ENCODE measurements around the gene RNF13. TPM values are rescaled to one million over a fixed set of nuclear protein-coding genes. Genes with fewer than 3 reads are reported as not detected.

RNF13 gene
- 64.3 and 78.3 TPM in 2 replicates for total RNA-seq

GRCh38 chr3:149812606-149813366 lies at the start of gene RNF13:
Gene RNF13, plus strand, starts transcription at chr3:149813215. Its CDS starts 32,812 bp downstream, at chr3:149846027.

GRCh38 chr3:149792452-149793270 lies 20.4 kb upstream of the RNF13 start, which contains the start of gene ANKUB1:
Gene ANKUB1, minus strand, starts transcription at chr3:149792554. Its CDS starts 188 bp downstream, at chr3:149792366.

GRCh38 chr3:149970716-149971402 lies 157.8 kb downstream of the RNF13 start, which contains the start of gene PFN2:
Gene PFN2, minus strand, starts transcription at chr3:149970895. Its CDS starts 39 bp downstream, at chr3:149970856.

Small RNAs within 50 kb of the gene (small RNA-seq; reads per million reads assigned to genes)
- gene RNU6-507P (not detected), gene RNU6-720P (not detected)

Other genes starting within 250 kb of the RNF13 start
- 74.6 and 117 TPM in 2 replicates for gene WWTR1, start 155.2 kb upstream of the RNF13 start, total RNA-seq
- gene COMMD2, start 60.7 kb upstream of the RNF13 start, total RNA-seq, result 19.1 and 24.8 TPM in 2 replicates
- not detected in 2 replicates for gene ANKUB1, start 20.7 kb upstream of the RNF13 start, total RNA-seq
- gene PFN2, start 157.7 kb downstream of the RNF13 start, total RNA-seq, result 141 and 161 TPM in 2 replicates